Activated naive CD8-positive, alpha-beta T cell treated with anti-CD3 and anti-CD28 coated beads, Interleukin-2, amount 50 U/mL, for 16 hours (primary cell): ENCODE measurements around the gene ANP32A.

ENCODE experiments used
- DNase-seq: peaks from one replicate; pipeline ENCODE4 v3.0.0-alpha.2; 2020; ENCODE audit warnings: low read depth, low spot score

ANP32A gene

GRCh38 chr15:68797599-68798345 is 22.9 kb downstream of the ANP32A start:
- DNase-seq = no peak

GRCh38 chr15:68797191-68797590 is 23.5 kb downstream of the ANP32A start:
- DNase-seq = no peak

- no peak for DNase-seq
Measured at GRCh38 chr15:68796576-68796975, 24.1 kb downstream of the ANP32A start.

DNA sequence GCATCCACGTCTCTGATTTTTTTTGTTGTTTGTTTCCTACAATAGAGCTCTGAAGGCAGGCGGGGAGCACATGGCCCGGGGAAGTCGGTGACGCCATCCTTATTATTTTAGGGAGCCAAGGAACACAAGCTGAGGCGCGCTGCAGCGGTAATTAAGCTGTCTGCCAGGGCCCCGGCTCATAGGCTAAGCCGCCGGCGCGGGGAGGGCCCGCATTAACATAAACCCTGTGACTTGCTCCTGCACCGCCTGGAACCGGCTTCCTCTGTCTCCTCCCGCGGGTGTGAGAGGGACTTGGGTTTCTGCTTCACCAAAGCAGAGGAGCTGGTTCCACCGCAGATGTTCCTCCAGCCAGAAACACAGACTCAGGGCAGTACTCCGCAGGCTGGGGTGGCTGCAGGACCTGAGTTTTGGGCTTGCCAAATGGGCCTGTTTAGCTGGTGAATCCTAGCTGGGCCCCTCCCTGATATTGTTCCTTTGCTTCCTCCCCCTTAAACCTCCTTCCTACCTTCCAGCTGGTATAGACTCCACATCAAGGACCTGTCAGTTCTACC is 25.3 kb downstream of the ANP32A start:
- peak; percentile 16 for DNase-seq

DNA sequence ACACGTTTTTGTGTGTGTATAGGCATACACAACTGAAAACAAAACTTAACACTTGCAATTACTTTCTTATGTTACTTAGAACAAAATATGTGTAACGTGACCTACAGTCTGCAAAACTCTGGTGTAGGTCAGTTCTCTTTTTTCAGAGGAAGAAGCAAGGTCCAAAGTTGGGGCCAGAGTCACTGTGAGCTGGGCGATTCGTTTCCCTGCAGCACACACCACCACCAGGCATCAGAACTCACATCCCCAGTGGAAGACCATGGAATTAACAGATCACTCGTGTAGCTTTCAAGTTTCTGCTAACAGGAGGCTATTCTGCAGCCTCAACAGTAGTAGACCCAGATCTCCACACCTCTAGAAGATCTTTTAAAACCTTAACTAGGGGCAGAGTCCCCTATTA is 25.8 kb downstream of the ANP32A start:
- no peak for DNase-seq

DNA sequence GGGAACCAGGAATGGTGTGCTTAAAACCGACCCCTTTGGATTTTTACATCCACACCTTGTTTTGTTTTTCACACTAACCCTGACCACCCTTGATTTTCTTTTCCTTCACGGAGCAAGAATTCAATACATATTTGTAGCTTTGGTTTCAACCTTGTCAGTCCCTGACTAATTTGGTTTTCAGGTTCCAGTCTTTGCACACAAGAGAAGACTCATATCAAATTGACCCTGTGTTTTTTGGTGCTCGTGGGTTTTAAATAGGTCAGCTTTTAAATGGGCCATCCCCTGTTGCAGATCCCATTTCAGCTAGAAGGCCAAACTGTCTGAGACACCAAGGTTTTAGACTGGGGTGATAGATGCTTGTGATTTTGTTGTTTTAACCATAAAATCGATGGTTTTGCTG is 26.4 kb downstream of the ANP32A start:
- DNase-seq = no peak

GRCh38 chr15:68793776-68794175 is 26.9 kb downstream of the ANP32A start:
- no peak for DNase-seq

- DNase-seq = no peak
Measured at GRCh38 chr15:68792901-68793766, 27.6 kb downstream of the ANP32A start.

- DNase-seq = peak; percentile 35
Measured at GRCh38 chr15:68791431-68792283, 29.0 kb downstream of the ANP32A start.

DNA sequence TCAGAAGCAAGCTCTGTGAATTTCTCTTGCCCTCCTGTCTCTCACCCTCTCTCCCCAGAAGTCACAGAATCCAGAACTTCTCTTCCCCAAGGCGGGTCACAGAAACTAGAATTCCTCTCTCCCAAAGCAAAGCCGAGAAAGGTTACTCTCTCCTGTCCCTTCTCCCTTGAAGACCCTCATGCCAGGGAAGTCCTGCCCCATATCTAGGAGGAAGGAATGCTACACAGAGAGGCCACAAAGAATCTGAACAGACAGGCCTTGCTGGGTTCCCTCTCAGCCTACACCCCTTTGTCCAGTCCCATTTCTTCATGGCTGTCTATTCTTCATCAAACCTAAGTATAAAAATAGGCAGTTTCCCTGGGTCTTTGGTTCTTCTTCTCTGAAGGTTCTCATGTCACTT is 29.8 kb downstream of the ANP32A start:
- DNase-seq = no peak

GRCh38 chr15:68790242-68790575 is 30.5 kb downstream of the ANP32A start:
- DNase-seq = no peak

DNA sequence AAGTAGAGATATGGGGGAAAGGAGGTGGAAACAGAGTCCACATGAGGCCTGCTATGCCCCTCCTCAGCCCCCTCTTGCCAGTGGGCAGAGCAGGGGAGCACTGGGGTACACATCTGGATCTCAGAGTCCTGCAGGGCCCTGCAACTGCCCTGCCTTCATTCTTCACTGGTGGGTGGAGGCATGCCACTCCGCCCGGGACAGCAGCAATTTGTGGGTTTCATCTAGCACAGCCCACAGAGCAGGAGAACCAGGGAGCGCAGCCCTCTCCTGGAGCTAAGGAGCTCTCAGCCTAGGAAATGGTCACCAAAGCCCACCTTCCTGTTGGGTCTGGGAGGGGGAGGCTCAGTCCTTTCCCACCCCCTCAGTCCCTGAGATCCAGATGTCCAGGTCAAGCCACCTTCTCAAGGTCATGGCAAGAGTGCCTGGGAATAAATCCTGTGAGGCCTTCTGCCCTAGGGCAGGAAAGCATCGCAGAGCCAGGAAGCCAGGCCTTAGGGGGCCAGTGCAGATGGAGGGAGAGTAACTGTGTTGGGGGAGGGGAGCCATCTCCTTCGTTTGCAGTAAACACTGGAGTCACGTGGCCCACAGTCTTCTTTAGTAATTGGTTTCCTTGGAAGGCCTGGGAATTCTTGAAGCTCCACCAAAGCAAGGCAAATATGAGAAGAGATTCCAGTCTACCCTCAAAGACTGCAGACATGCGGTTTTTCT is 31.0 kb downstream of the ANP32A start:
- no peak for DNase-seq

GRCh38 chr15:68789091-68789490 is 31.6 kb downstream of the ANP32A start:
- no peak for DNase-seq

GRCh38 chr15:68788264-68788624 is 32.5 kb downstream of the ANP32A start:
- DNase-seq = no peak

- DNase-seq = no peak
Measured at GRCh38 chr15:68787609-68788263, 33.0 kb downstream of the ANP32A start.

GRCh38 chr15:68786753-68787152 is 33.9 kb downstream of the ANP32A start:
- DNase-seq = no peak

DNA sequence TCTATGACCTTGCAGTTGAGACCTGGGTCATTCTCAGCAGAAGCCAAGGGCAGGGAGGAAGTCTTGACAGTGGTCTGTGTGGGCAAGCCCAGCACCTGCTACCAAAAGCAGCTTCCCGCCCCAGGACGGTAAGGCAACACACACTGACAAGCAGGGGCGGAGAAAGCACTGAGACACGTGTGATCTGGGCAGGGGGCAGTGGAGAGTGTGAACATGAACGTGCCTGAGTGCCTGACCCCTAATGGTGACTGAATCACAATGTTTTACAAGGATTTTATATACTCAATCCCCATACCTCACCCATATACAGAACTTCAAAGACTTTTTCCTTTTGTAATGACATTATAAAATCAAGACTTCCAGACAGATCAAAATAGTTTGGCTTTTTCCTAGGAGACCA is 35.2 kb downstream of the ANP32A start:
- no peak for DNase-seq

DNA sequence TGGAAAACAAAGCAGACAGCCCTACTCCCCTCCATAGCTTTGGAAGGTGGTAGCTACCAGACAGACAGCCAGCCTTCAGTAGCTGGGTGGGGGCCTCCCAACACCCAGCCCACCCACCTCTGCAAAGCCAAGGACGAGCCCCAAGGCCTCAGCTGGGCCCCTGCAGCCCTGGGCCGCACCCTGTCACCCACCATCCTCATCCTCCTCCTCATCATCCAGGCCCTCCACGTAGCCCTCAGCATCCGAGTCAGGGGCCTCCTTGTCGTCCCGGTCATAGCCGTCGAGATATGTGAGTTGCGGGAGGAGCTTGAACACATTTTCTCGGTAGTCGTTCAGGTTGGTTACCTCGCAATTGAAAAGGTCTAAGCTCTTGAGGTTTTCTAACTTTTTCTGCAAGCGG is 36.5 kb downstream of the ANP32A start:
- DNase-seq = no peak

GRCh38 chr15:68783226-68784058 is 37.3 kb downstream of the ANP32A start:
- DNase-seq = peak; percentile 37
